H1 (cell line): ENCODE results near the gene MYH8. TPM values are rescaled to one million over a fixed set of nuclear protein-coding genes. Genes with fewer than 3 reads are reported as not detected.

Experiments used
- polyA plus RNA-seq, 7 experiments: library from polyadenylated mRNA; depleted of rRNA in 3 of 7; stranded (reverse) in 5 of 7; unstranded in 2 of 7; fragments of >200 nt in 5 of 7; fragments of 200-250 nt in 2 of 7; gene quantifications; 1 replicate in 5 of 7; 2 replicates in 1 of 7; 4 replicates in 1 of 7; pipeline versions ENCODE4 v1.2.1 to v1.2.3, GENCODE V29; 2011 to 2013; ENCODE audit warnings: missing spikeins in 2 of 7, mixed read lengths in 2 of 7
- total RNA-seq: library from RNA; stranded (reverse); fragmentation: NEBNext Ultra II Directional; extraction: Animal tissue kit (Norgen Biotek cat#: 25700); gene quantifications from 2 replicates; pipeline ENCODE4 v1.2.1, GENCODE V29; 2021
- TF ChIP-seq, protein P1 (sequence below): IDR thresholded peaks from 2 replicates; pipeline ENCODE4 v1.6.1; 2011; ENCODE audit warnings: low read length, improper control_type of control experiment

Gene MYH8
- total and polyA plus RNA-seq, 2 of the 8 experiments (the other 6 are each of a cell fraction or from before 2014, with no cell fraction given) = not detected

DNA sequence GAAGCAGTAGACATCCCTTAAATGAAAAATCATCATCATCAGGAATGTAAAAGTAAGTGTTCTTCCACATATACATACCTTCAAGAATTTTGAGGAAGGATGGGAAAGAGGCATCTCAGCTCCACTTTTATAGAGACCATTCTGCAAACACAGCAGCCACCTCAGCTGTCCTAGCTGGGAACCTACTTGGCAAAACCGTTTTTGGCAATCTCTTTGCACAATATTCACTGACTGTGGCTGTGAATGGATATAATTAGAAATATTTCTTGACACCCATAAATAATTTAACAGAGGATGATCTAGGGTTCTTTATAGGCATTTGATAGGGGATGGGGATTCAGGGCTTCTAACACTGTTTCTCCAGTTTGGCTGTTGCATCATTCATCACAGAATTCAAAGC lies 47.7 kb upstream of the MYH8 start, which contains the start of gene MYH4 (continued):
- TF ChIP-seq, protein P1, sequence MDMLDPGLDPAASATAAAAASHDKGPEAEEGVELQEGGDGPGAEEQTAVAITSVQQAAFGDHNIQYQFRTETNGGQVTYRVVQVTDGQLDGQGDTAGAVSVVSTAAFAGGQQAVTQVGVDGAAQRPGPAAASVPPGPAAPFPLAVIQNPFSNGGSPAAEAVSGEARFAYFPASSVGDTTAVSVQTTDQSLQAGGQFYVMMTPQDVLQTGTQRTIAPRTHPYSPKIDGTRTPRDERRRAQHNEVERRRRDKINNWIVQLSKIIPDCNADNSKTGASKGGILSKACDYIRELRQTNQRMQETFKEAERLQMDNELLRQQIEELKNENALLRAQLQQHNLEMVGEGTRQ = no peak
